GM18526 (cell line): ENCODE data around the gene PFDN2.
A peak's percentile ranks its signal among the peaks of the same experiment; 100 is the strongest.

Experiments used
- POLR2A ChIP-seq: IDR thresholded peaks from 3 replicates; pipeline ENCODE4 v1.6.1; 2011; ENCODE audit not compliant: insufficient read length; ENCODE audit errors: extremely low read depth

The PFDN2 gene

GRCh38 chr1:161157867-161158266, 40.0 kb upstream of the PFDN2 start:
- TF ChIP-seq POLR2A: no peak

DNA sequence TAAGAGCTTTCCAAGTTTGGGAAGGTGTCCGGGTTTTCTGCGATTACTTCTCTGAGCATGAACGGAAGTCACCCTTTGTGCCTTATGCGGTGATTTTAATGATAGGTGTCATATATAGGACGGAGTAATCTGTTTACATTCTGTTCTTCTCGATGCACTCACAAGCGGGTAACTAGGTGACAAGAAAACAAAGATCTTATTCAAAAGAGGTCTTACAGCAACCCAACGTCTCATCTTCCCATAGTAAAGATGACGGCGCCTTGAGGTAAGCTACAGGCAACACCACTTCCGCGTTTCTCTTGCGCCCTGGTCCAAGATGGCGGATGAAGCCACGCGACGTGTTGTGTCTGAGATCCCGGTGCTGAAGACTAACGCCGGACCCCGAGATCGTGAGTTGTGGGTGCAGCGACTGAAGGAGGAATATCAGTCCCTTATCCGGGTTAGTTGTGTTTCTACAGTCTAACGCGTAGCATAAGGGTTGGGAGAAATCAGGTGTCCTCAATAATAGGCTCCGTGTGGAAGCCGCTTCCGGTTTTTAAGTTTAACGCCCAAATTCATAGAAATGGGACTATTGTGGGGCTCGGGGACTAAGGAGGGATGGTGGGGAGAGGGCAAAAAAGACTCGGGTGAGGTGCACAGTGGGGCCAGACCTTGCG, 36.0 kb upstream of the PFDN2 start, which contains the start of gene UFC1:
Gene UFC1, plus strand, starts transcription at position 297 of the 656 bp plus-strand sequence. Its CDS starts 20 bp downstream, at position 317.
- TF ChIP-seq POLR2A: peak; percentile 89

GRCh38 chr1:161153176-161153575, 35.3 kb upstream of the PFDN2 start:
- no peak for TF ChIP-seq POLR2A

- TF ChIP-seq POLR2A: no peak
Measured at GRCh38 chr1:161145832-161146231, 28.0 kb upstream of the PFDN2 start.

- TF ChIP-seq POLR2A: no peak
Measured at GRCh38 chr1:161140755-161141400, 23.0 kb upstream of the PFDN2 start.

DNA sequence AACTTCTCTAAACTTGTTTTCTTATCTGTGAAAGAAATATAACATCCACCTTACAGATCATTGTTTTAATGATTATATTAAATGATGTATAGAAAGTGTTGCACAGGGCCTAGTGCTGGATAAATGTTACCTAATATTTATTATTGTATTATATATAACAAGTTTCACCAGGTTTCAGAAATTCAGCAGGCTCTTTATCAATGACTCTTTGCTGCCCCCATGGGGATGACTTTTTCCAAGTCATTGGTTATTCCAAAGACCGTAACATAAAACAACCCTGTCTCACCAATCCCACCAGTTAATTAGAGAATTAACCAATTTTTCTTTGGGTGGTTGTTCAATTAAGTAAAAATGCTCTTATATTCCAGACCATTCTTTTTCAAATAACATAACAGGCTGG, 21.9 kb upstream of the PFDN2 start:
- no peak for TF ChIP-seq POLR2A

DNA sequence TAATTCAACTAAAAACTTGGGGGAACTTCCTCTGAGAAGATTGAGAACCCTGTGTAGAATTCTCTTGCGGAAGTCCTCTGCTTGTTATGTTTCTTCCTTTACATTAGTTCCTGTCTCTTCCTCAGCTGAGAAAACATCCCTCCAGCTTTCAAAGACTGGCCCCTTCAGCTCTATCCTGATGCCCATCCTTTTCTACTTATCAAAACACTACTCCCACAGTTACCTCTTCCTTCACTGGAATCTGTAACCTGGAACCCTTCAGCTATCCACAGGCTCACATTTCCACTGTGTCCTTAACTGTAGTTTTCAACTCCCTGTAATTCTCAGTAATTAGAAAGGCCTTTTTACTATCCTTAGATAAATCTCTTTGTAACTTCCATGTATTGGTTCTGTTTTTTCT, 20.6 kb upstream of the PFDN2 start:
- no peak for TF ChIP-seq POLR2A

- no peak for TF ChIP-seq POLR2A
Measured at GRCh38 chr1:161137881-161138280, 20.0 kb upstream of the PFDN2 start.

DNA sequence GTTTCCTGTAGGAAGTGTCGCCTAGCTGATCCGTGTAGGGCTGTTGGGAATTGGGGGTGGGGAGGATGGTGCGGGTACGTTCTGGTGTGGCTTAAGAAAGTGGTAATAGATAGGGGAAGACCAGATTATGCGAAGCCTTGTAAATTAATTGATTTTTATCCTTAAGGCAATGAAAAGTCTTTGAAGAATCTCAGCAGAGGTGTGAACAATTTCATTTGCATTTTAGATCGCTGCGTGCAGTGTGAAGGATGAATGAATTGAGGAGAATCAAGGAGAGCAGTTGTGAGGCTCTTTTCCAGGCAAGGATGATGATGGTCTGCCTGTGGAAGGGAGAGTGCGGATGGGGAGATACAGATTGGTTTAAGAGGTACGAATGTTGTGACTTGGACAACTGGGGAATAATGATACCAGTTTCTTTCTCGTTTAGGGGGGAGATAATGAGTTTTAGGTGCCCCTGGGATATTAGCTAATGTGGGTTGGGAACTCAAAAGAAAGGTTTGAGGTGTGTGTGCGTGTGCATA, 15.4 kb upstream of the PFDN2 start:
- TF ChIP-seq POLR2A: no peak

DNA sequence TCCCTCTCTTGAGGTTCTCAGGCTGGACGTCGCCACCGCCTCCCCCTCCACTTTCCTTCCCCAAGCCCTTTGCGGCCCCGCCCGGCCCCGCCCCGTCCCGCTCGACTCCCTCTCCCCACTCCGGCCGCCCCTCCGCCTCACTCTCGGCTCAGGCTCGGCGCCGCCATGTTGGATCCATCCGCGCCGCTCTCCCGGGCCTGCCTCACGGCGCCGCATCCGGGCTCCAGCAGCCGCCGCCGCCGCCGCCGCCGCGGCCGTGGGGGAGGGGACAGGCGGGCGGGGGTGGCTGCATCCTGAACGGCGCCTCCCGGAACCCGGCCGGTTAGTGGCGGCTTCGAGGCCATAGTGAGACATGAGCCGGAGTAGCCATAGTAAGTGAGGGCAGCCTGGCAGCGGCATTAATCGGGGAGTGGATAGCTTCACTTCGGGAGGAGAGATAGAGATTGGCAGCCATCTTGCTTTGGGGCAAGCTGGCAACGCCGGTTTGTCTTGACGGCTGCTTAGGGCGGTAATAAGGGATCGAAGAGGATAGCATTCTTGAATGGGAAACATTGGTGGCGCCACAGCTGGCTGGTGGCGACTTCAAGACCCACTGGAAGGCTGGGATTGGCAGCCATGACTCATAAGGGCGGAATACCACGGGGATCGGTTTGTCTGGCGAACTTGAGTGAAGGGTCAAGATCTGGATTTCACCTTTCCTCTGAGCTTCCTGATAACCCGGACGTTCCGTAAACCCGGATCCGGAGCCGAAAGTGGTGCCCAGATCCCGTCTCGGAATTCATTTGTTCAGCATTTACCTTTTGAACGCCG, 14.8 kb upstream of the PFDN2 start, which contains the start of gene DEDD:
Gene DEDD, minus strand, starts transcription at position 258 of the 810 bp plus-strand sequence. CDS start 8,205 bp downstream, outside the sequence.
- TF ChIP-seq POLR2A: peak; percentile 44

- TF ChIP-seq POLR2A: no peak
Measured at GRCh38 chr1:161131523-161132409, 13.9 kb upstream of the PFDN2 start.

DNA sequence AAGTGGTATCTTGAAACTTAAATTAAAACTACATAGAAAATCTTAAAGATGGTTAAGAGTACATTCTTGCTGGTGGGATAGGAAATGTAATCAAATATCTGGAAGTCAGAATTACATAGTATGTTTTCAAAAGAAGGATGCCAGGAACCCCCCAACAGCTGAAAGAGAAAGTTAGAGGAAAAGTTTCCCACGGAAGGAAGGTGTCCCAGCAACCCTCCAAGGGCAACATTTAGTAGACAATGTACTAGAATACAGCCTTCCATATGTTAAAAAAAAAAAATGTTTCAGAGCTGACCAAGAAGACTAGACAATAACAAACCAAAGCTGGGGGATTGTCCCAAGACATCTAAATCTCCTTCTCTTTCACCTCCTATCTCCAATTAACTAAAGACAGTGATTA, 12.4 kb upstream of the PFDN2 start:
- no peak for TF ChIP-seq POLR2A

- TF ChIP-seq POLR2A: no peak
Measured at GRCh38 chr1:161128591-161129420, 11.0 kb upstream of the PFDN2 start.

DNA sequence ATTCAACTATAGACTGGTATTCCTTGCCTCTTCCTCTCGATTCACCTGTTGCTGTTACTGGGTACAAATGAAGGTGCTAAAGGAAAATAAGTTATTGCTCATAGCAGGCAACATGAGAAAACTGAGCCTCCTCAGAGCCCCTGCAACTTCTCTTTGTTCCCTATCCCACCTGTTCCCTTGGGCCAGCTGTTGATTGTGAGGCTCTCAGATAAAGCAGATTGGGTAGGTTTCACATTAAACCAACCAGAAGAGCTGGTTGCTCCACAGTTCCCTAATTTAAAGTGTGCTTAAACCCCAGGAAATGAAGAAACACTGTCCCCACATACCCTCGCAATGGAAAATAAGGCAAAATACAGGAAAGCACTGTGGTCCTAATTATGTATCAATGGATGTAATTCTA, 9.8 kb upstream of the PFDN2 start:
- TF ChIP-seq POLR2A: no peak
